ENCODE results near the gene XYLB.

XYLB gene

GRCh38 chr3:38454178-38454883 lies 107.7 kb downstream of the XYLB start:
- Mint-ChIP-seq H3K4me3 (peak overlapping the region; percentile 83), H3K27me3 (peaks cover 54% of the 10 kb centered on the region), H3K9me3 (peaks cover 13% of the 10 kb centered on the region), H3K36me3 (ENCODE audit: low read depth) (peaks cover 7% of the 10 kb centered on the region), H3K27ac (peak overlapping the region; percentile 84), H3K4me1 (ENCODE audit: low read depth) (peaks cover 47% of the 10 kb centered on the region)
- intact Hi-C loops (cut with micrococcal nuclease), result no loop called here

GRCh38 chr3:38454884-38455638 lies 108.5 kb downstream of the XYLB start:
- intact Hi-C loops (cut with micrococcal nuclease), result no loop called here
- peaks cover 13% of the 10 kb centered on the region for H3K9me3 Mint-ChIP-seq
- peaks cover 51% of the 10 kb centered on the region for H3K27me3 Mint-ChIP-seq
- peaks cover 7% of the 10 kb centered on the region for H3K36me3 Mint-ChIP-seq (ENCODE audit: low read depth)
- peak overlapping the region; percentile 83 for H3K4me3 Mint-ChIP-seq
- H3K4me1 Mint-ChIP-seq (ENCODE audit: low read depth), result peaks cover 52% of the 10 kb centered on the region
- peak overlapping the region; percentile 84 for H3K27ac Mint-ChIP-seq

- peaks cover 45% of the 10 kb centered on the region for H3K27me3 Mint-ChIP-seq
- intact Hi-C loops (cut with micrococcal nuclease), result no loop called here
- H3K4me1 Mint-ChIP-seq (ENCODE audit: low read depth), result peaks cover 60% of the 10 kb centered on the region
- peaks cover 7% of the 10 kb centered on the region for H3K9me3 Mint-ChIP-seq
- H3K36me3 Mint-ChIP-seq (ENCODE audit: low read depth), result peaks cover 7% of the 10 kb centered on the region
- peak overlapping the region; percentile 83 for H3K4me3 Mint-ChIP-seq
- peak overlapping the region; percentile 84 for H3K27ac Mint-ChIP-seq
Measured at GRCh38 chr3:38455639-38456430, 109.2 kb downstream of the XYLB start.

DNA sequence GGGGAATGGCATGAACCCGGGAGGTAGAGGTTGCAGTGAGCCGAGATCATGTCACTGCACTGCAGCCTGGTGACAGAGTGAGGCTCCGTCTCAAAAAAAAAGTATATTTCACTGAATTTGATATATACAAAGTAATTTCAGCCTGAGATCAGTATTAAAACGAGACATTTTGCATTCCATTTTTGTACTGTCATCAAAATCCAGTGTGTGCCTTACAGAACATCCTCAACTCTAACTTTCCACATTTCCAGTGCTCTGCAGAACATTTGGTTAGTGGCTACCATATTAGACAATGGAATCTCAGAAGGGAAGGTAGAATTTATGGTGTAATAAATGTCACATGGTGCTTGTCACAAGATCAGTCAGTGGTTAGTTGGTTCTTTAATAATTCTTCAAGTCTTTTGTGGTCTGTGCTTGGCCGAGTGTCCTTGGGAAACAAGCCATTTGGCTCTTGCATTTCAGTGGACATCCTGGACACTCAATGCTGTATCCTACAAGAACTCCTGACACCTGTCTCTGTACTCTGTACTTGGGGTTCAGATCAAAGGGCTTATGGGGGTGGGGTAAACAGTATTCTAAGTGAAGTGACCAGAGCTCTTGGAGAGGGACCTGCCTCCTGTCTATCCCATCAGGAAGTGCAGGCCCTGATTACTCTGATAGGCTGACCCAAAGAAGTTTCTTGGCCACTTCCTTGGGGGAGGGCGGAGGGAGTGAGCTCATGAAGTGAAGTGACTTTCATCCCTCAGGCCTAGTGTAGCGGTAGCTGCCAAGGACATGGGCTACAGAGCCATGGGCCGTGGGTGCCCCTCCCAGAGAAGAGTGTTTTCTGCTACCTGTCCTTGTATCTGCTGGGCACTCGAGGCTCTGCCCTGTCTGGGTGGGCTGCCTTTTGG lies 110.8 kb downstream of the XYLB start:
- H3K9me3 Mint-ChIP-seq, result no peaks in the 10 kb centered on the region
- no peak overlapping the region for H3K27ac Mint-ChIP-seq
- peaks cover 7% of the 10 kb centered on the region for H3K36me3 Mint-ChIP-seq (ENCODE audit: low read depth)
- intact Hi-C loops (cut with micrococcal nuclease), result no loop called here
- H3K4me3 Mint-ChIP-seq, result no peak overlapping the region
- H3K4me1 Mint-ChIP-seq (ENCODE audit: low read depth), result peaks cover 61% of the 10 kb centered on the region
- peaks cover 33% of the 10 kb centered on the region for H3K27me3 Mint-ChIP-seq

DNA sequence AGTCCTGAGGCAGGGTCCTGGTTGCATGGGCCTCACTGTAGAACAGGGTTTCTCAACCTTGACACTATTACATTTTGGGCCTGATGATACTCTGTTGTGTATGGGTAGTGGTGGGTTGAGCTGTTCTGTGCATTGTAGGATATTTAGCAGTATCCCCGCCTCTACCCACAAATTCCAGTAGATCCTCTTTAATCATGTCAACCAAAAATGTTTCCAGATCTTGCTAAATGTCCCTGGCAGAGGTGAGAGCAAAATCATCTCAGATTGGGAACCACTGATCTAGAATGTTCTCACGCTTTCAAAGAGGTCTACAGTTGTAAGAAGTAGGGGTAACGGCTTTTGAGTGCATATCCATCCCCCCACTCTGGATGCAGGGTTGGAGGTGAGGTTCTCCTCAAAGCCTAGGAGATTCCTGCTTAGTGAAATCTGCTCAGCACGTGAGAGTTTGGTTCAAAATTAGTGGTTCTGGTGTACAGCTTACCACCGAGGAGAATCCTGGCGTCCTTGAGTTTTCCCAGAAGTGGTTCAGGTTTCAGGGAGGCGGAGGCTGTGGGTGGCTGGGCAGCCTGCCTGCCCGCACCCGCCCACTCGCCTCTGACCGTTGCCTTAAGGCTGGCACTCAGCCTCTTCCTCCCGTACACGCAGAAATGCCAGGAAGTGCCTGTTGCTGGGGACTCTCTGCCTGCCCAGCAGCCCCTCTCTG lies 112.4 kb downstream of the XYLB start:
- Mint-ChIP-seq H3K4me3 (no peak overlapping the region), H3K27ac (no peak overlapping the region)

GRCh38 chr3:38459499-38460048 lies 113.0 kb downstream of the XYLB start:
- peaks cover 2% of the 10 kb centered on the region for H3K36me3 Mint-ChIP-seq (ENCODE audit: low read depth)
- H3K27ac Mint-ChIP-seq, result no peak overlapping the region
- H3K27me3 Mint-ChIP-seq, result peaks cover 18% of the 10 kb centered on the region
- H3K4me1 Mint-ChIP-seq (ENCODE audit: low read depth), result peaks cover 48% of the 10 kb centered on the region
- H3K4me3 Mint-ChIP-seq, result no peak overlapping the region
- intact Hi-C loops (cut with micrococcal nuclease), result no loop called here
- H3K9me3 Mint-ChIP-seq, result peaks cover 6% of the 10 kb centered on the region

More for the DNA sequence above, 112.4 kb downstream of the XYLB start:
- no peaks in the 10 kb centered on the region for H3K9me3 Mint-ChIP-seq
- peaks cover 22% of the 10 kb centered on the region for H3K27me3 Mint-ChIP-seq
- H3K4me1 Mint-ChIP-seq (ENCODE audit: low read depth), result peaks cover 52% of the 10 kb centered on the region
- intact Hi-C loops (cut with micrococcal nuclease), result no loop called here
- H3K36me3 Mint-ChIP-seq (ENCODE audit: low read depth), result peaks cover 7% of the 10 kb centered on the region

GRCh38 chr3:38460377-38461270 lies 114.0 kb downstream of the XYLB start:
- intact Hi-C loops (cut with micrococcal nuclease), result no loop called here
- no peak overlapping the region for H3K4me3 Mint-ChIP-seq
- H3K36me3 Mint-ChIP-seq (ENCODE audit: low read depth), result no peaks in the 10 kb centered on the region
- H3K9me3 Mint-ChIP-seq, result peaks cover 13% of the 10 kb centered on the region
- peaks cover 39% of the 10 kb centered on the region for H3K4me1 Mint-ChIP-seq (ENCODE audit: low read depth)
- H3K27ac Mint-ChIP-seq, result no peak overlapping the region
- H3K27me3 Mint-ChIP-seq, result peaks cover 9% of the 10 kb centered on the region
